Neutrophil (primary cell): ENCODE measurements around the gene MLLT6.

Experiments
- H3K27ac ChIP-seq: fragments of 200-600 bp; sonication (generic); 2 replicates; pipeline ENCODE4 v1.5.1; 2016; ENCODE audit warnings: mild to moderate bottlenecking, moderate library complexity
- H3K27me3 ChIP-seq: fragments of 200-600 bp; sonication (generic); 2 replicates; pipeline ENCODE4 v1.6.0; 2016; ENCODE audit warnings: mild to moderate bottlenecking
- H3K36me3 ChIP-seq: fragments of 200-600 bp; sonication (generic); 2 replicates; pipeline ENCODE4 v1.5.1; 2017
- H3K4me1 ChIP-seq, 2 experiments: fragments of 200-600 bp in 1 of 2; sonication (generic) in 1 of 2; 1 replicate in 1 of 2; 2 replicates in 1 of 2; pipeline versions ENCODE4 v1.5.1 to v1.6.1; 2013 to 2016; ENCODE audit warnings: low read depth in 1 of 2, low read length in 1 of 2, mild to moderate bottlenecking in 1 of 2, moderate library complexity in 1 of 2; ENCODE audit not compliant: control insufficient read depth in 1 of 2, insufficient read depth in 1 of 2
- H3K4me3 ChIP-seq, 2 experiments: fragments of 200-600 bp in 1 of 2; sonication (generic) in 1 of 2; 1 replicate in 1 of 2; 2 replicates in 1 of 2; pipeline ENCODE4 v1.5.1; 2013 to 2016; ENCODE audit warnings: low read depth in 1 of 2, low read length in 1 of 2, mild to moderate bottlenecking in 1 of 2, moderate library complexity in 1 of 2
- H3K9me3 ChIP-seq: fragments of 200-600 bp; sonication (generic); 2 replicates; pipeline ENCODE4 v1.5.1; 2016
- TF ChIP-seq, protein P1 (sequence below): fragments of 200-600 bp; sonication (generic); IDR thresholded peaks from 2 replicates; pipeline ENCODE4 v1.5.1; 2016; ENCODE audit warnings: antibody characterized with exemption

Gene MLLT6

GRCh38 chr17:38685491-38685890 lies 19.6 kb upstream of the MLLT6 start:
- Histone ChIP-seq H3K4me1 (no peaks in the 10 kb centered on the region), H3K27ac (no peak overlapping the region), H3K36me3 (no peaks in the 10 kb centered on the region), H3K27me3 (peaks cover 40% of the 10 kb centered on the region), H3K9me3 (no peaks in the 10 kb centered on the region), H3K4me3 (no peak overlapping the region)
- TF ChIP-seq, protein P1, sequence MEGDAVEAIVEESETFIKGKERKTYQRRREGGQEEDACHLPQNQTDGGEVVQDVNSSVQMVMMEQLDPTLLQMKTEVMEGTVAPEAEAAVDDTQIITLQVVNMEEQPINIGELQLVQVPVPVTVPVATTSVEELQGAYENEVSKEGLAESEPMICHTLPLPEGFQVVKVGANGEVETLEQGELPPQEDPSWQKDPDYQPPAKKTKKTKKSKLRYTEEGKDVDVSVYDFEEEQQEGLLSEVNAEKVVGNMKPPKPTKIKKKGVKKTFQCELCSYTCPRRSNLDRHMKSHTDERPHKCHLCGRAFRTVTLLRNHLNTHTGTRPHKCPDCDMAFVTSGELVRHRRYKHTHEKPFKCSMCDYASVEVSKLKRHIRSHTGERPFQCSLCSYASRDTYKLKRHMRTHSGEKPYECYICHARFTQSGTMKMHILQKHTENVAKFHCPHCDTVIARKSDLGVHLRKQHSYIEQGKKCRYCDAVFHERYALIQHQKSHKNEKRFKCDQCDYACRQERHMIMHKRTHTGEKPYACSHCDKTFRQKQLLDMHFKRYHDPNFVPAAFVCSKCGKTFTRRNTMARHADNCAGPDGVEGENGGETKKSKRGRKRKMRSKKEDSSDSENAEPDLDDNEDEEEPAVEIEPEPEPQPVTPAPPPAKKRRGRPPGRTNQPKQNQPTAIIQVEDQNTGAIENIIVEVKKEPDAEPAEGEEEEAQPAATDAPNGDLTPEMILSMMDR: no peak

- H3K27ac ChIP-seq: no peak overlapping the region
- peaks cover 38% of the 10 kb centered on the region for H3K27me3 ChIP-seq
- TF ChIP-seq, protein P1: no peak
- H3K4me1 ChIP-seq: no peaks in the 10 kb centered on the region
- H3K36me3 ChIP-seq: no peaks in the 10 kb centered on the region
- no peak overlapping the region for H3K4me3 ChIP-seq
- no peaks in the 10 kb centered on the region for H3K9me3 ChIP-seq
Observed at GRCh38 chr17:38687286-38687685, 17.8 kb upstream of the MLLT6 start.

- Histone ChIP-seq H3K9me3 (no peaks in the 10 kb centered on the region), H3K4me3 (no peak overlapping the region), H3K27me3 (peaks cover 21% of the 10 kb centered on the region), H3K4me1 (no peaks in the 10 kb centered on the region), H3K36me3 (no peaks in the 10 kb centered on the region), H3K27ac (no peak overlapping the region)
- TF ChIP-seq, protein P1: no peak
Observed at GRCh38 chr17:38690386-38690785, 14.7 kb upstream of the MLLT6 start.

- Histone ChIP-seq H3K4me3 (no peak overlapping the region), H3K36me3 (no peaks in the 10 kb centered on the region), H3K9me3 (no peaks in the 10 kb centered on the region), H3K4me1 (no peaks in the 10 kb centered on the region), H3K27ac (no peak overlapping the region), H3K27me3 (peaks cover 13% of the 10 kb centered on the region)
- TF ChIP-seq, protein P1: no peak
Observed at GRCh38 chr17:38691154-38691553, 13.9 kb upstream of the MLLT6 start.

DNA sequence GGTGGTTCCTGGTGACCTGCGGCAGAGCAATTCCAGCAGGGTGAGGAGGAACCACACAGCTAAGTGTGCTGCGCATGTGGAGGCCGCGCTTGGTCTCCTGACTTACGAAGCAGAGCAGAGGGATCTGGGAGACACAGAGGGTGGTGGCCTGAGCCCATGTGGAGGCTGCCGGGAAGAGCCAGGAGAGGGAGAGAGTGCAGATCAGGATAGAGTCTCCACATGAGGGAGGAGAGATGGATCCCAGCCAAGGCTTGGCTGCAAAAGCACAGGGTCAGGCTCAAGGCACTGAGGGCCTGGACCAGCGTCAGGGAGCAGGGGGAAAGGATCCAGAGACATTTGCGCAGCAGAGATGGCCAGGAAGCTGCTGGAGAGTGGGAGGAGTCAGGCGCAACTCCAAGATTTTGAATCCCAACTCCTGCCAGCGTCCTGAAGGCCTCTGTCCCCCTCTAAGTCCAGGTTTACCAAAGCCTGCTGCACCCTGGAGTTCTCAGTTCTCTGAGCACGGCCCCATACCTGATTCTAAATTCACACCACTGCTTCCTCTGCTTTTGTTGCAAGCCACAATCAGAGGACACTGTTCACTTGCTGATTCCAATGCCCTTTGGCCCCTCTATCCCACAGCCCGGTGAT lies 11.3 kb upstream of the MLLT6 start:
- Histone ChIP-seq H3K36me3 (no peaks in the 10 kb centered on the region), H3K4me3 (no peak overlapping the region), H3K27ac (no peak overlapping the region), H3K4me1 (no peaks in the 10 kb centered on the region), H3K9me3 (no peaks in the 10 kb centered on the region), H3K27me3 (peaks cover 18% of the 10 kb centered on the region)
- TF ChIP-seq, protein P1: no peak
